MM.1S (cell line): Measurements from ENCODE around the gene ARHGAP33.

Experiments used
- CTCF ChIP-seq: fragments of 300-600 bp; sonication (generic); IDR thresholded peaks from 2 replicates; pipeline ENCODE4 v1.5.1; 2016; ENCODE audit warnings: antibody characterized with exemption, low read length, mixed read lengths
- EZH2 ChIP-seq: fragments of 300-600 bp; sonication (generic); optimal IDR thresholded peaks from 2 replicates; pipeline ENCODE3; 2017; ENCODE audit warnings: low read depth, mild to moderate bottlenecking, antibody characterized with exemption, low read length, mixed read lengths
- EZH2phosphoT487 ChIP-seq: fragments of 300-600 bp; sonication (generic); IDR thresholded peaks from 2 replicates; pipeline ENCODE4 v1.6.1; 2018; ENCODE audit warnings: antibody characterized with exemption, low read length

GRCh38 chr19:35775298-35776101, at the start of gene ARHGAP33:
- no peak for TF ChIP-seq CTCF
- no peak for TF ChIP-seq EZH2phosphoT487
- TF ChIP-seq EZH2: no peak
